Ovary (tissue), 3 donors: ENCODE measurements around the gene FAM210A.

Experiments used
- CTCF ChIP-seq, 3 donors: fragments of 450-650 bp in 2 of 3; fragments of 200-600 bp in 1 of 3; IDR thresholded peaks; one replicate each; pipeline versions ENCODE4 v1.5.1 to v1.8.0; 2016 to 2022; ENCODE audit warnings: antibody characterized with exemption in 3 of 3, mild to moderate bottlenecking in 1 of 3
- POLR2A ChIP-seq: fragments of 450-650 bp; IDR thresholded peaks from one replicate; pipeline ENCODE4 v1.6.1; 2017; ENCODE audit warnings: antibody characterized with exemption, mild to moderate bottlenecking, moderate library complexity
- donor health status: DM: no; HTN: no; CAD: no.

DNA sequence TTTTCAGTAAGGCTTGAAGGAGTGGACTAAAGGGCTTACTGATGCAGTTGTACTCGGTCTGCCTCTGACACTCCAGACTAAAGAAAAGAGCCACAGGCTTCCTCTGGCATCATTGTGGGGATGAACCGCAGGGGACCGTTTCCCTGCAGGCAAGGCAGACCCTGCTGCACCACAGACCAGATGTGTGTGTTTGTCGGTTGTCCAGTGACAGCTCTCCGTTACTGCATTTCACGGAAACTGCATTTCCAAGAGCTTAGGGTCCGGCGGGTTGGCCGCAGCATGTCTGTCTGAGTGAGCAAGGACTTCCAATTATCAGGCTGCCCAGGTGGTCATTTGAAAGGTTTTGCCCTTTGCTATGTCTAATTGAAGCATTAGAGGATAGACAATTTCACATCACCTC, 98.1 kb downstream of the FAM210A start:
- TF ChIP-seq POLR2A: no peak
- TF ChIP-seq CTCF (IDR thresholded peaks at IDR 0.05): no peak
